ENCODE data around the gene TAMM41.

GRCh38 chr3:11768604-11769003 lies 78.1 kb downstream of the TAMM41 start:
- TF ChIP-seq, protein P1, sequence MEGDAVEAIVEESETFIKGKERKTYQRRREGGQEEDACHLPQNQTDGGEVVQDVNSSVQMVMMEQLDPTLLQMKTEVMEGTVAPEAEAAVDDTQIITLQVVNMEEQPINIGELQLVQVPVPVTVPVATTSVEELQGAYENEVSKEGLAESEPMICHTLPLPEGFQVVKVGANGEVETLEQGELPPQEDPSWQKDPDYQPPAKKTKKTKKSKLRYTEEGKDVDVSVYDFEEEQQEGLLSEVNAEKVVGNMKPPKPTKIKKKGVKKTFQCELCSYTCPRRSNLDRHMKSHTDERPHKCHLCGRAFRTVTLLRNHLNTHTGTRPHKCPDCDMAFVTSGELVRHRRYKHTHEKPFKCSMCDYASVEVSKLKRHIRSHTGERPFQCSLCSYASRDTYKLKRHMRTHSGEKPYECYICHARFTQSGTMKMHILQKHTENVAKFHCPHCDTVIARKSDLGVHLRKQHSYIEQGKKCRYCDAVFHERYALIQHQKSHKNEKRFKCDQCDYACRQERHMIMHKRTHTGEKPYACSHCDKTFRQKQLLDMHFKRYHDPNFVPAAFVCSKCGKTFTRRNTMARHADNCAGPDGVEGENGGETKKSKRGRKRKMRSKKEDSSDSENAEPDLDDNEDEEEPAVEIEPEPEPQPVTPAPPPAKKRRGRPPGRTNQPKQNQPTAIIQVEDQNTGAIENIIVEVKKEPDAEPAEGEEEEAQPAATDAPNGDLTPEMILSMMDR (IDR thresholded peaks at IDR 0.05; ENCODE audit: insufficient read depth, low read depth, low read length), result no peak
- TF ChIP-seq EZH2 (IDR thresholded peaks at IDR 0.05; ENCODE audit: insufficient read depth, low read length), result no peak
